Gastrocnemius medialis (tissue), 4 donors: ENCODE results near the gene SERPINB6.

Experiments
- CTCF ChIP-seq, 5 experiments: fragments of 450-650 bp in 3 of 5; fragments of 200-600 bp in 2 of 5; sonication (generic) in 2 of 5; IDR thresholded peaks in 4 of 5; conservative IDR thresholded peaks in 1 of 5; 1 replicate in 4 of 5; 2 replicates in 1 of 5; pipeline ENCODE4 v1.5.1; 2016 to 2019; ENCODE audit warnings: antibody characterized with exemption in 5 of 5, mild to moderate bottlenecking in 3 of 5, moderate library complexity in 3 of 5
- POLR2A ChIP-seq, 2 donors: fragments of 450-650 bp; IDR thresholded peaks; one replicate each; pipeline ENCODE4 v1.6.1; 2017; ENCODE audit warnings: antibody characterized with exemption in 2 of 2, mild to moderate bottlenecking in 2 of 2, moderate library complexity in 2 of 2

- TF ChIP-seq CTCF (IDR thresholded peaks at IDR 0.05 in 4 of 5, conservative IDR thresholded peaks at IDR 0.05 in 1 of 5), result no peak
- TF ChIP-seq POLR2A (IDR thresholded peaks at IDR 0.05), result no peak
Observed at GRCh38 chr6:2992330-2992979, 21.1 kb upstream of the SERPINB6 start.
